Putamen (tissue), 1 donor: ENCODE results near the gene GPATCH2L.

Experiments used
- DNase-seq: peaks from one replicate; pipeline ENCODE4 v3.0.0-alpha.2; 2016; ENCODE audit warnings: low spot score

The GPATCH2L gene

GRCh38 chr14:76257842-76258397 lies 106.2 kb downstream of the GPATCH2L start:
- DNase-seq = no peak

DNA sequence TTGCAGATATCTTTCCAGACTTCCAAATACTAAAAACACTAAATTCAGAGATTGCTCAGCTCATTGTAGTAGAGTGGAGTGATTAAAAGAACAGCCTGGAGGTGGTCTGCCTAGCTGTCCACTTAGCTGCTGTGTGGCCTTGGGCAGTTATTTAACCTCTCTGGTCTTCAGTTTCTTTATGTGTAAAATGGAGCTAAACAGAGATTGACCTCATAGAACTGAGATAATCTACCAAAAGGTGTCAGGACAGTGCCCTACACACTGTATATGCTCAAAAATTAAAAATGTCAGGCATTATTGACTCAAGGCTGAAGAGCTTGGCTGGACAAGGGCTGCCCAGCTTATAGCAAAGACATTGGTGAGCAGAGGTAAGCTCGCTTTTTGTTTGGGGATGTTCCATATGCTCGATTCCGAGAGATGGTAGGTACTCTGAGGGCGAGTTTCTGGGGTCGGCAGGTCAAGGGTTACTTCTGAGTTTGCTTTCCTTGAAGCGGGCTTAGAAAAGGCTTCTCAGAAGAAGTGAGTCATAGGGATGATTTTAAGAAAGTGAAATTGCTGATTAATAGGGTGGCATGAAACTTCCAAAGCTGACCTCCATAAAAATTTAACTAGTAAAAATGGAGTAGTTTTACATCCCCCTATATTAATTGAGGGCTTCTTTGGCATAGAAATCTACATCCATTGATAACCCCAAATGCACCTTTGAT lies 107.5 kb downstream of the GPATCH2L start:
- no peak for DNase-seq

DNA sequence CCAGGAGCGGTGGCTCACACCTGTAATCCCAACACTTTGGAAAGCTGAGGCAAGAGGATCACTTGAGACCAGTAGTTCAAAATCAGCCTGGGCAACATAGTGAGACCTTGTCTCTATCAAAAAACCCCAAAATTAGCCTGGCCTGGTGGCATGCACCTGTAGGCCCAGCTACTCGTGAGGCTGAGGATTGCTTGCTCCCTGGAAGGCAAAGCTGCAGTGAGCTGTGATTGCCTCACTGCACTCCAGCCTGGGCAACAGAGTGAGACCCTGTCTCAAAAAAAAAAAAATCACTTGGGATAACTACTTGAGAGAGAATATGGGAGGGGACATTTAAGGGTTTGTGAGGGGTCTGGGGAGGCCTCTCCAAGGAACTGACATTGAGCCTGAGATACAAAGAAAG lies 109.0 kb downstream of the GPATCH2L start:
- no peak for DNase-seq

DNA sequence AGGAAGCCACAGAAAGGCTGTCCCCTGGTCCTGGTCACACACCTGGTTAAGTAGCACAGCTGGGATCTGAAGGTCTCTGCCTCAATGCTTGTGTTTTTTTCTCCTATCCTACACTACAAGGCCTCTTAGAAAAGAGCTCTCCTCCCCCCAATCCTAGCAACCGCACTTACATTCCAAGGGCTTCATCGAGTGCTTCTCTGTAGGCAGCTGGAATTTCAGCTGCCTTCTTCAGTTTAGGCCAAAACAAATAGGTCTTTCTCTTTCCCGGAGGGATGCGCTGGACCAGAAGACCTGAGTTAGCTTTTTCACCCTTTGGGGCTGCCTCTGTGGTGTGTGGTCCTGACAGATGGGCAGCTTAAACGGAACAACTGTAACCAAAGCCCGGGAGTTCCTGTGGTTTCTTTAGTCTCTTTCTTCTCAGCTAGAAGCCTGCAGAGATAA lies 109.7 kb downstream of the GPATCH2L start:
- DNase-seq = no peak

- no peak for DNase-seq
Observed at GRCh38 chr14:76262641-76263040, 110.9 kb downstream of the GPATCH2L start.
